HG03280 (cell line): ENCODE results near the gene PCDHA1.
"Not testable (repeated sequence)": the region's sequence is repeated elsewhere in the genome, so short reads cannot be mapped to it uniquely, and the experiment has no call there.

Source experiments
- ATAC-seq: cut with Tn5 transposase; IDR thresholded peaks from one replicate; pipeline ENCODE4 v1.9.1; 2021; ENCODE audit warnings: mild to moderate bottlenecking, moderate library complexity; ENCODE audit not compliant: unreplicated experiment

Gene PCDHA1

DNA sequence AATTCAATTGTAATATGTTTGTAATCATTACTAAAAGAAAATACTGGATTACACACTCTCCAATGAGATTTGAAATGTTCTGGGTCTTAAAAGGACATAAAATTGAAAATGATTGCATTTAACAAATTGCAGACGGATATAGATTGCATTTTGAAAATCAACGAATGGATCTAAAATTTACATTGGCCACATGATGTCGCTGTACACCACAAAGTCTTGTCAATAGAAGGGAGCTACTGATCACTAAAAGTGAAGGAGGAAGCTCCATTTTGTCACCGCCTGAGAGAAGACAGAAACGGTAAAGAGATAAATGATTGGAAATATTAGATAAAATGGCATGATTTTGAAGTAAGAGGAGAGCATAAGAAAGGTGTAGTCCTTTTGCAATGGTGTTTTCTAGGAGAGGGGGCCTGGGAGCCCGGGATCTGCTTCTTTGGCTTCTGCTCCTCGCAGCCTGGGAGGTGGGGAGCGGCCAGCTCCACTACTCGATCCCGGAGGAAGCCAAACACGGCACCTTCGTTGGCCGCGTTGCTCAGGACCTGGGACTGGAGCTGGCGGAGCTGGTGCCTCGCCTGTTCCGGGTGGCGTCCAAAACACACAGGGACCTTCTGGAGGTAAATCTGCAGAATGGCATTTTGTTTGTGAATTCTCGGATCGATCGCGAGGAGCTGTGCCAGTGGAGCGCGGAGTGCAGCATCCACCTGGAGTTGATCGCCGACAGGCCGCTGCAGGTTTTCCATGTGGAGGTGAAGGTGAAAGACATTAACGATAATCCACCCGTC lies at the start of gene PCDHA1:
PCDHA1 (plus strand) TSS at position 236 of the 782 bp plus-strand sequence.
- ATAC-seq, result no peak

DNA sequence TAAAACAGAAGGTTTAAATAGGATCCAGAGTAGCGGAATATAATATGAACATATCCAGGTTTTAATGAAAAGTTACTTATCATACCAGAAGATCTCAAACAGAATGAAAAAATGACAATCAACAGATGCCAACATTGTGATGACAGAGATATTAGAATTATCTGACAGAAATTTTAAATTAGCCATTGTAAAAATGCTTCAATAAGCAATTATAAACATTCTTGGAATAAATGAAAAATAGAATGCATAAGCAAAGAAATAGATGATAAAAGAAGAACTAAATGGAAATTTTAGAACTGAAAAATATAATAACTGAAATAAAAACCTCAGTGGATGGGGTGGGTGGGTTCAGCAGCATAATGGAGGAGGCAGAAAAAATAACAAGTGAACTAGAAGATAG lies 48.5 kb upstream of the PCDHA1 start:
- ATAC-seq, result no peak

DNA sequence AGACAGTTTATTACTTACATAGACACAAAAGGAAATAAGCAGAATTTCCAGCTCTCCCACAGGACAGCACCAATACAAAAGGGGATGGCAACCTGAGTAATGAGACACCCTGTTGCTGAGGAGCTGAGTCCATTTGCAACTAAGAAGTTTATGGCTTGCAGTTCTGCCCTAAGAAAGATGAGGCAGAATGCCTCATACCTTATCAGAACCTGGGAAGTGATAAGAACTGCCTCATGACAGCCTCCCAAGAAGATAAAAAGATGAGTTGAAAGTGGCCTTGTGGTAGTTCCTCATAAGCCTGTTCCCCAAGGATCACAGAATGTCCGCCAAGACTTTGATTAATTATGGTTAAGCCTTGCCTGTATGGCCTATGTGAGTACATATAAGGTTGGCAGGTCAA lies 44.0 kb upstream of the PCDHA1 start:
- ATAC-seq, result no peak

GRCh38 chr5:140753561-140753960 lies 32.4 kb upstream of the PCDHA1 start:
- ATAC-seq, result no peak

DNA sequence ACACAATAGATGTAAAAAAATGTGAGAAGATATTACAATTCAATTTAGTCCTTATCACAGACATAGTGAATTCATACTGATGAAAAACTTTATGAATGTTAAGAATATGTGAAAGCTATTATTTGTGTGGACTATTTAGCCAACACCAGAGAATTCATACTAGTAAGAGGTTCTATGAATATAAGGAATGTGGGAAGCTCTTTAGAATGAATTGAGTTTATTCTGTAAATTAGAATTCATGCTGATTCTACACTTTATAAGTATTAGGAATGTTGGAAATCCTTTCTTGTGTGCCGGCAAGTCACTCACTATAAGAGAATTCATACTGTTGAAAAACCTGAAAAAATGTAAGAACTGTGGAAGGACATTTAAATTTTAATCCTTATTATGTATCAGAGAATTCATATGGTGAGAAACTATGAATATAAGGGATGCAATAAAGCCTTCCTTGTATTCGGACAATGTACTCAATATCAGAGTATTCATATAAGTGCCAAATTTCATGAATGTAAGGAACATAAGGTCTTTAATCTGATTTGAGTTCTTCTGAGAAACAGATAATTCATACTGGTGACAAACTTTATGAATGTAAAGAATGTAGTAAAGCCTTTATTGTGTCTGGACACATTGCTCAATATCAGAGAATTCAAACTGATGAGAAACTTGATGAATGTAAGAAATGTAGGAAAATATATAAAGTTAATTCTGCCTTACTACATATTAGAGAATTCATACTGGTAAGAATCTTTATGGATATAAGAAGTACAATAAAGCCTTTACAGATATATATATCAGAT lies 21.6 kb upstream of the PCDHA1 start:
- no peak for ATAC-seq

- no peak for ATAC-seq
These were observed 18.5 kb upstream of the PCDHA1 start for GRCh38 chr5:140767444-140767843.

GRCh38 chr5:140780512-140780911 lies 5.4 kb upstream of the PCDHA1 start:
- ATAC-seq, result no peak

- not testable (repeated sequence) for ATAC-seq
These were observed 1.5 kb downstream of the PCDHA1 start for GRCh38 chr5:140787422-140787821.

- ATAC-seq, result not testable (repeated sequence)
These were observed 2.0 kb downstream of the PCDHA1 start for GRCh38 chr5:140787849-140788504.

DNA sequence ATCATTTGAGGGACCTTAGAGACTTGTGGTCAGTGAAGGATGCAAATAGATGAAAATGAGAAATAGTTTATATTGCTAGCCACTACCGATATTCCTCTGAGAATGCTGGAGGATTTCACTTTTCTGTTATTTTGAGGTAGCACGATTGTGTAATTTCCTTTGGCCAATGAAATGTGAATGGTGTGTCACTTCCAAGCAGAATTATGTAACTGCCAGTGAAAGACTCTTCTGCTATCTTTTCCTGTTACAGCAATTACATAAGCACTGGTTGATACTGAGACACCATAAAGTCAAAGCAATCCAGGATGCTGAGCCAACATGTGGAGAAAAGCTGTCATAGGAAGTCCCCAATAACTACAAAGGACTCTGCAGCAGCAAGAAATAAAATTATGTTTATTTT lies 5.1 kb downstream of the PCDHA1 start:
- no peak for ATAC-seq

- ATAC-seq, result no peak
These were observed 8.8 kb downstream of the PCDHA1 start, which contains the start of gene PCDHA2 for GRCh38 chr5:140794595-140795258. TSS of gene PCDHA2 (plus strand) at chr5:140794852.

DNA sequence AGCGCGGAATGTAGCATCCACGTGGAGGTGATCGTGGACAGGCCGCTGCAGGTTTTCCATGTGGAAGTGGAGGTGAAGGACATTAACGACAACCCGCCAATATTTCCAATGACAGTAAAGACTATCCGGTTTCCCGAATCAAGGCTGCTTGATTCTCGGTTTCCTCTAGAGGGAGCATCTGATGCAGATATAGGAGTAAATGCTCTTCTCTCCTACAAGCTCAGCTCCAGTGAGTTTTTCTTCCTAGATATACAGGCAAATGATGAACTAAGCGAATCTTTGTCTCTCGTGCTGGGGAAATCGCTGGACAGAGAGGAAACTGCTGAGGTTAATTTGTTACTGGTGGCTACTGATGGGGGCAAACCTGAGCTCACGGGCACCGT lies 9.3 kb downstream of the PCDHA1 start:
- ATAC-seq, result no peak

DNA sequence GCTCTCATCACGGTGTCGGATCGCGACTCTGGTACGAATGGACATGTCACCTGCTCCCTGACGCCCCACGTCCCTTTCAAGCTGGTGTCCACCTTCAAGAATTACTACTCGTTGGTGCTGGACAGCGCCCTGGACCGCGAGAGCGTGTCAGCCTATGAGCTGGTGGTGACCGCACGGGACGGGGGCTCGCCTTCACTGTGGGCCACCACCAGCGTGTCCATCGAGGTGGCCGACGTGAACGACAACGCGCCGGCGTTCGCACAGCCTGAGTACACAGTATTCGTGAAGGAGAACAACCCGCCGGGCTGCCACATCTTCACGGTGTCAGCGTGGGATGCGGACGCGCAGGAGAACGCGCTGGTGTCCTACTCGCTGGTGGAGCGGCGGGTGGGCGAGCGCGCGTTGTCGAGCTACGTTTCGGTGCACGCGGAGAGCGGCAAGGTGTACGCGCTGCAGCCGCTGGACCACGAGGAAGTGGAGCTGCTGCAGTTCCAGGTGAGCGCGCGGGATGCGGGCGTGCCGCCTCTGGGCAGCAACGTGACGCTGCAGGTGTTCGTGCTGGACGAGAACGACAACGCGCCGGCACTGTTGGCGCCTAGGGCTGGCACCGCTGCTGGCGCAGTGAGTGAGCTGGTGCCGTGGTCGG lies 10.3 kb downstream of the PCDHA1 start:
- not testable (repeated sequence) for ATAC-seq

- ATAC-seq, result no peak
These were observed 10.8 kb downstream of the PCDHA1 start for GRCh38 chr5:140796718-140797095.

- ATAC-seq, result no peak
These were observed 15.0 kb downstream of the PCDHA1 start, which contains the start of gene PCDHA3 for GRCh38 chr5:140800816-140801493. TSS of gene PCDHA3 (plus strand) at chr5:140801057.

- no peak for ATAC-seq
These were observed 15.5 kb downstream of the PCDHA1 start for GRCh38 chr5:140801494-140801841.

DNA sequence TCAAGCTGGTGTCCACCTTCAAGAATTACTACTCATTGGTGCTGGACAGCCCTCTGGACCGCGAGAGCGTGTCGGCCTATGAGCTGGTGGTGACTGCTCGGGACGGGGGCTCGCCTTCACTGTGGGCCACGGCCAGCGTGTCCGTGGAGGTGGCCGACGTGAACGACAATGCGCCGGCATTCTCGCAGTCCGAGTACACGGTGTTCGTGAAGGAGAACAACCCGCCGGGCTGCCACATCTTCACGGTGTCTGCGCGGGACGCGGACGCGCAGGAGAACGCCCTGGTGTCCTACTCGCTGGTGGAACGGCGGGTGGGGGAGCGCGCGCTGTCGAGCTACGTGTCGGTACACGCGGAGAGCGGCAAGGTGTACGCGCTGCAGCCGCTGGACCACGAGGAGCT lies 16.4 kb downstream of the PCDHA1 start:
- ATAC-seq, result not testable (repeated sequence)

DNA sequence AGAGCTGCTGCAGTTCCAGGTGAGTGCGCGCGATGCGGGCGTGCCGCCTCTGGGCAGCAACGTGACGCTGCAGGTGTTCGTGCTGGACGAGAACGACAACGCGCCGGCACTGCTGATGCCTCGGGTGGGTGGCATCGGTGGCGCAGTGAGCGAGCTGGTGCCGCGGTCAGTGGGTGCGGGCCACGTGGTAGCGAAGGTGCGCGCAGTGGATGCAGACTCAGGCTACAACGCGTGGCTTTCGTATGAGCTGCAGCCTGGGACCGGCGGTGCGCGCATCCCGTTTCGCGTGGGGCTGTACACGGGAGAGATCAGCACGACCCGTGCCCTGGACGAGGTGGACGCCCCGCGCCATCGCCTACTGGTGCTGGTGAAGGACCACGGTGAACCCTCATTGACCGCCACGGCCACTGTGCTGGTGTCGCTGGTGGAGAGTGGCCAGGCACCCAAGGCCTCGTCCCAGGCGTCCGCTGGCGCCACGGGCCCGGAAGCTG lies 16.9 kb downstream of the PCDHA1 start:
- ATAC-seq, result no peak

DNA sequence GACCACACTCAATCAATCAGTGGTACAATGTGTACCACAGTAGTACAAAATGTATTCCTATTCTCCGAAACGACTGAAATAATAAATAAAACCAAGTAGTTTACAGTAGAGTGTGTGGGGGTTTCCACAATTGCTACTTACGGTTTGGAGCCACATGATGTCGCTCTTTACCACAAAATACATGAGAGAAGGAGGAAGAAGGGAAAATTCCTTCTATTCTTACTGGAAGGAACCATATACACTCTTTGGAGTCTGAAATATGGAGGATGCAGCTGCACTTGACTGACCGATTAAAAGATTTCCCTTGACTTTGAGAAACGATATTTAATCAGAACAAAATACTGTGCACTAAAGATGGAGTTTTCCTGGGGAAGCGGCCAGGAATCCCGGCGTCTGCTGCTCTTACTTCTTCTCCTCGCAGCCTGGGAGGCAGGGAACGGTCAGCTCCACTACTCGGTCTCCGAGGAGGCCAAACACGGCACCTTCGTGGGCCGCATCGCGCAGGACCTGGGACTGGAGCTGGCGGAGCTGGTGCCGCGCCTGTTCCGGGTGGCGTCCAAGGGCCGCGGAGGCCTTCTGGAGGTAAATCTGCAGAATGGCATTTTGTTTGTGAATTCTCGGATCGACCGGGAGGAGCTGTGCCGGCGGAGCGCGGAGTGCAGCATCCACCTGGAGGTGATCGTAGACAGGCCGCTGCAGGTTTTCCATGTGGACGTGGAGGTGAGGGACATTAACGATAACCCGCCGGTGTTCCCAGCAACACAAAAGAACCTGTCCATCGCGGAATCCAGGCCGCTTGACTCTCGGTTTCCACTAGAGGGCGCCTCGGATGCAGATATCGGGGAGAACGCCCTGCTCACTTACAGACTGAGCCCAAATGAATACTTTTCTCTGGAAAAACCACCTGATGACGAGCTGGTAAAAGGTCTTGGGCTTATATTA lies 21.2 kb downstream of the PCDHA1 start, which contains the start of gene PCDHA4:
PCDHA4 (plus strand) TSS at position 235 of the 942 bp plus-strand sequence.
- no peak for ATAC-seq
